ENCODE measurements around the gene PTPRC. TPM values are rescaled to one million over a fixed set of nuclear protein-coding genes. Genes with fewer than 3 reads are reported as not detected.

Gene PTPRC
- polyA plus RNA-seq, 1 donor (not counting 4 experiments of a cell fraction or from before 2014, with no cell fraction given), result not detected

GRCh38 chr1:198701766-198702539 lies 63.1 kb downstream of the PTPRC start:
- Histone ChIP-seq H2AFZ (ENCODE audit: control insufficient read depth, low read length) (no peak overlapping the region), H3K9ac (ENCODE audit: control insufficient read depth, extremely low read depth, insufficient read depth, low read length) (no peak overlapping the region), H3K9me3 (ENCODE audit: control insufficient read depth, low read depth, low read length) (no peaks in the 10 kb centered on the region), H3K4me1 (ENCODE audit: control insufficient read depth, extremely low read depth, insufficient read depth, low read length) (no peaks in the 10 kb centered on the region), H3K79me2 (ENCODE audit: control insufficient read depth, insufficient read depth, low read length) (no peaks in the 10 kb centered on the region), H3K27me3 (ENCODE audit: control insufficient read depth, extremely low read depth, insufficient read depth, low read length) (peaks cover 19% of the 10 kb centered on the region), H3K4me2 (ENCODE audit: control insufficient read depth, extremely low read depth, insufficient read depth, low read depth, low read length) (no peak overlapping the region), H3K36me3 (ENCODE audit: control insufficient read depth in 2 of 2, extremely low read depth in 1 of 2, insufficient read depth in 2 of 2, low read length in 2 of 2) (no peaks in the 10 kb centered on the region), H3K27ac (ENCODE audit: control insufficient read depth, insufficient read depth, low read length) (no peak overlapping the region), H4K20me1 (ENCODE audit: control insufficient read depth, extremely low read depth, insufficient read depth, low read length) (no peaks in the 10 kb centered on the region), H3K4me3 (ENCODE audit: control insufficient read depth in 2 of 3, extremely low read depth in 1 of 3, insufficient read depth in 2 of 3, low read depth in 1 of 3, low read length in 3 of 3) (no peak overlapping the region), H3K9me1 (ENCODE audit: control insufficient read depth, extremely low read depth, insufficient read depth, low read length) (no peaks in the 10 kb centered on the region)
- no peak for FAIRE-seq
- no peak for DNase-seq (ENCODE audit: low read depth, low spot score)
- TF ChIP-seq EZH2 (IDR thresholded peaks at IDR 0.05; ENCODE audit: low read length) (no peak), CTCF (optimal IDR thresholded peaks at IDR 0.05 in 1 of 3, IDR thresholded peaks at IDR 0.05 in 1 of 3, conservative IDR thresholded peaks at IDR 0.05 in 1 of 3; ENCODE audit: extremely low read depth in 1 of 3, insufficient read depth in 2 of 3, low read length in 3 of 3) (no peak)
- dilution Hi-C loops (cut with MboI; ENCODE audit: extremely low pct_ligation_motif_present, low sequenced_read_pairs), result no loop called here

GRCh38 chr1:198708761-198709525 lies 70.1 kb downstream of the PTPRC start:
- Histone ChIP-seq H3K27me3 (ENCODE audit: control insufficient read depth, extremely low read depth, insufficient read depth, low read length) (no peaks in the 10 kb centered on the region), H3K27ac (ENCODE audit: control insufficient read depth, insufficient read depth, low read length) (no peak overlapping the region), H4K20me1 (ENCODE audit: control insufficient read depth, extremely low read depth, insufficient read depth, low read length) (no peaks in the 10 kb centered on the region), H3K4me3 (ENCODE audit: control insufficient read depth in 2 of 3, extremely low read depth in 1 of 3, insufficient read depth in 2 of 3, low read depth in 1 of 3, low read length in 3 of 3) (no peak overlapping the region), H2AFZ (ENCODE audit: control insufficient read depth, low read length) (no peak overlapping the region), H3K9me1 (ENCODE audit: control insufficient read depth, extremely low read depth, insufficient read depth, low read length) (no peaks in the 10 kb centered on the region), H3K4me2 (ENCODE audit: control insufficient read depth, extremely low read depth, insufficient read depth, low read depth, low read length) (no peak overlapping the region), H3K79me2 (ENCODE audit: control insufficient read depth, insufficient read depth, low read length) (no peaks in the 10 kb centered on the region), H3K9ac (ENCODE audit: control insufficient read depth, extremely low read depth, insufficient read depth, low read length) (no peak overlapping the region), H3K36me3 (ENCODE audit: control insufficient read depth in 2 of 2, extremely low read depth in 1 of 2, insufficient read depth in 2 of 2, low read length in 2 of 2) (no peaks in the 10 kb centered on the region), H3K4me1 (ENCODE audit: control insufficient read depth, extremely low read depth, insufficient read depth, low read length) (no peaks in the 10 kb centered on the region), H3K9me3 (ENCODE audit: control insufficient read depth, low read depth, low read length) (no peaks in the 10 kb centered on the region)
- dilution Hi-C loops (cut with MboI; ENCODE audit: extremely low pct_ligation_motif_present, low sequenced_read_pairs), result no loop called here
- no peak for TF ChIP-seq EZH2 (IDR thresholded peaks at IDR 0.05; ENCODE audit: low read length)
- no peak for TF ChIP-seq CTCF (optimal IDR thresholded peaks at IDR 0.05 in 1 of 3, IDR thresholded peaks at IDR 0.05 in 1 of 3, conservative IDR thresholded peaks at IDR 0.05 in 1 of 3; ENCODE audit: extremely low read depth in 1 of 3, insufficient read depth in 2 of 3, low read length in 3 of 3)
- DNase-seq (ENCODE audit: low read depth, low spot score), result no peak
- FAIRE-seq, result no peak

All from keratinocyte (primary cell).